Immature natural killer cell (primary cell): ENCODE measurements around the gene KCNQ1. TPM values are rescaled to one million over a fixed set of nuclear protein-coding genes. Genes with fewer than 3 reads are reported as not detected.

Experiments used
- DNase-seq, 3 donors: peaks; one replicate each; pipeline ENCODE4 v3.0.0; 2022; ENCODE audit warnings: mixed read lengths in 1 of 3
- H3K27ac Mint-ChIP-seq, 6 donors: one replicate each; pipeline ENCODE4 v1.8.0; 2020; ENCODE audit warnings: mixed read lengths in 6 of 6, mild to moderate bottlenecking in 5 of 6, inconsistent platforms in 4 of 6, moderate library complexity in 3 of 6
- H3K27me3 Mint-ChIP-seq, 3 donors: one replicate each; pipeline ENCODE4 v1.8.0; 2020 to 2021; ENCODE audit warnings: low read depth in 3 of 3, mild to moderate bottlenecking in 3 of 3, mixed read lengths in 3 of 3, moderate library complexity in 3 of 3, inconsistent platforms in 1 of 3
- H3K36me3 Mint-ChIP-seq, 3 donors: one replicate each; pipeline ENCODE4 v1.8.0; 2020; ENCODE audit warnings: mixed read lengths in 3 of 3, inconsistent platforms in 2 of 3, mild to moderate bottlenecking in 2 of 3
- H3K4me1 Mint-ChIP-seq, 2 donors: one replicate each; pipeline ENCODE4 v1.8.0; 2020; ENCODE audit warnings: inconsistent platforms in 2 of 2, mild to moderate bottlenecking in 2 of 2, mixed read lengths in 2 of 2, moderate library complexity in 1 of 2
- H3K4me3 Mint-ChIP-seq, 5 donors: one replicate each; pipeline ENCODE4 v1.8.0; 2020; ENCODE audit warnings: mild to moderate bottlenecking in 5 of 5, mixed read lengths in 5 of 5, inconsistent platforms in 3 of 5, moderate library complexity in 3 of 5
- H3K9me3 Mint-ChIP-seq, 6 donors: one replicate each; pipeline ENCODE4 v1.8.0; 2020; ENCODE audit warnings: mild to moderate bottlenecking in 6 of 6, mixed read lengths in 6 of 6, inconsistent platforms in 4 of 6, moderate library complexity in 3 of 6
- polyA plus RNA-seq, 3 donors: library from polyadenylated mRNA; unstranded; fragments of 300-500 nt; fragmentation: Illumina TruSeq; gene quantifications; one replicate each; pipeline ENCODE4 v1.2.3, GENCODE V29; 2021

The KCNQ1 gene
- polyA plus RNA-seq, 3 donors from 2014 or later, result 0.13 to 1.1 (median 0.73) TPM

GRCh38 chr11:2868506-2869133 lies 423.8 kb downstream of the KCNQ1 start:
- DNase-seq, result no peak
- peaks cover 0 to 3% (median 0%) of the 10 kb centered on the region in 3 donors for H3K36me3 Mint-ChIP-seq
- peaks cover 11 to 14% (median 12%) of the 10 kb centered on the region in 3 donors for H3K27me3 Mint-ChIP-seq
- H3K27ac Mint-ChIP-seq, result no peak overlapping the region
- H3K4me3 Mint-ChIP-seq, result peak overlapping the region; percentile 77 to 82 (median 79)
- H3K4me1 Mint-ChIP-seq, result peaks cover 17 to 39% of the 10 kb centered on the region in 2 donors
- peaks cover 0 to 2% (median 0%) of the 10 kb centered on the region in 6 donors for H3K9me3 Mint-ChIP-seq

GRCh38 chr11:2869134-2869526 lies 424.3 kb downstream of the KCNQ1 start:
- Mint-ChIP-seq H3K27ac (no peak overlapping the region), H3K4me1 (peaks cover 17 to 39% of the 10 kb centered on the region in 2 donors), H3K27me3 (peaks cover 11 to 15% (median 14%) of the 10 kb centered on the region in 3 donors), H3K9me3 (peaks cover 0 to 2% (median 0%) of the 10 kb centered on the region in 6 donors), H3K36me3 (peaks cover 0 to 3% (median 0%) of the 10 kb centered on the region in 3 donors), H3K4me3 (peak overlapping the region in 4 of 5 donors; percentile 30 to 65 (median 32))
- DNase-seq, result no peak

- DNase-seq, result no peak
- Mint-ChIP-seq H3K27me3 (peaks cover 11 to 15% (median 14%) of the 10 kb centered on the region in 3 donors), H3K4me3 (no peak overlapping the region), H3K4me1 (peaks cover 17 to 39% of the 10 kb centered on the region in 2 donors), H3K27ac (no peak overlapping the region), H3K9me3 (peaks cover 0 to 2% (median 0%) of the 10 kb centered on the region in 6 donors), H3K36me3 (peaks cover 0 to 3% (median 0%) of the 10 kb centered on the region in 3 donors)
Measured at GRCh38 chr11:2869561-2870427, 425.0 kb downstream of the KCNQ1 start.

- Mint-ChIP-seq H3K27me3 (peaks cover 8 to 15% (median 14%) of the 10 kb centered on the region in 3 donors), H3K36me3 (peaks cover 0 to 3% (median 0%) of the 10 kb centered on the region in 3 donors), H3K4me1 (peaks cover 17 to 39% of the 10 kb centered on the region in 2 donors), H3K9me3 (peaks cover 0 to 2% (median 0%) of the 10 kb centered on the region in 6 donors), H3K27ac (no peak overlapping the region), H3K4me3 (peak overlapping the region in 1 of 5 donors; percentile 62)
- DNase-seq, result peak in 2 of 3 donors; percentile 18 to 22
Measured at GRCh38 chr11:2870460-2870859, 425.7 kb downstream of the KCNQ1 start.

GRCh38 chr11:2870969-2871680 lies 426.3 kb downstream of the KCNQ1 start:
- H3K27ac Mint-ChIP-seq, result no peak overlapping the region
- H3K36me3 Mint-ChIP-seq, result peaks cover 0 to 3% (median 0%) of the 10 kb centered on the region in 3 donors
- no peak for DNase-seq
- H3K4me1 Mint-ChIP-seq, result peaks cover 17 to 39% of the 10 kb centered on the region in 2 donors
- peak overlapping the region in 4 of 5 donors; percentile 26 to 45 (median 38) for H3K4me3 Mint-ChIP-seq
- H3K27me3 Mint-ChIP-seq, result peaks cover 8 to 15% (median 14%) of the 10 kb centered on the region in 3 donors
- peaks cover 0 to 2% (median 0%) of the 10 kb centered on the region in 6 donors for H3K9me3 Mint-ChIP-seq

- H3K9me3 Mint-ChIP-seq, result no peaks in the 10 kb centered on the region
- no peaks in the 10 kb centered on the region for H3K36me3 Mint-ChIP-seq
- peaks cover 2 to 19% (median 8%) of the 10 kb centered on the region in 3 donors for H3K27me3 Mint-ChIP-seq
- H3K4me3 Mint-ChIP-seq, result no peak overlapping the region
- H3K27ac Mint-ChIP-seq, result no peak overlapping the region
- no peak for DNase-seq
- H3K4me1 Mint-ChIP-seq, result peaks cover 11 to 15% of the 10 kb centered on the region in 2 donors
Measured at GRCh38 chr11:2874963-2875362, 430.2 kb downstream of the KCNQ1 start.

- no peak for DNase-seq
- Mint-ChIP-seq H3K9me3 (no peaks in the 10 kb centered on the region), H3K36me3 (no peaks in the 10 kb centered on the region), H3K27me3 (peaks cover 2 to 12% (median 3%) of the 10 kb centered on the region in 3 donors), H3K27ac (no peak overlapping the region), H3K4me1 (no peaks in the 10 kb centered on the region), H3K4me3 (no peak overlapping the region)
Measured at GRCh38 chr11:2877474-2877873, 432.7 kb downstream of the KCNQ1 start.

- peaks cover 2 to 20% (median 11%) of the 10 kb centered on the region in 3 donors for H3K27me3 Mint-ChIP-seq
- no peak overlapping the region for H3K27ac Mint-ChIP-seq
- H3K4me1 Mint-ChIP-seq, result peaks cover 6% of the 10 kb centered on the region in 2 donors
- no peaks in the 10 kb centered on the region for H3K36me3 Mint-ChIP-seq
- H3K4me3 Mint-ChIP-seq, result no peak overlapping the region
- DNase-seq, result no peak
- H3K9me3 Mint-ChIP-seq, result no peaks in the 10 kb centered on the region
Measured at GRCh38 chr11:2878782-2879181, 434.0 kb downstream of the KCNQ1 start.

GRCh38 chr11:2880646-2881045 lies 435.8 kb downstream of the KCNQ1 start:
- H3K27ac Mint-ChIP-seq, result no peak overlapping the region
- H3K9me3 Mint-ChIP-seq, result no peaks in the 10 kb centered on the region
- no peaks in the 10 kb centered on the region for H3K36me3 Mint-ChIP-seq
- peaks cover 2 to 17% (median 11%) of the 10 kb centered on the region in 3 donors for H3K27me3 Mint-ChIP-seq
- no peak overlapping the region for H3K4me3 Mint-ChIP-seq
- H3K4me1 Mint-ChIP-seq, result peaks cover 6 to 7% of the 10 kb centered on the region in 2 donors
- no peak for DNase-seq

GRCh38 chr11:2881076-2881980 lies 436.5 kb downstream of the KCNQ1 start:
- H3K27me3 Mint-ChIP-seq, result peaks cover 2 to 17% (median 11%) of the 10 kb centered on the region in 3 donors
- H3K4me3 Mint-ChIP-seq, result no peak overlapping the region

GRCh38 chr11:2881981-2882375 lies 437.2 kb downstream of the KCNQ1 start:
- peaks cover 9% of the 10 kb centered on the region in 2 donors for H3K4me1 Mint-ChIP-seq
- DNase-seq, result no peak
- H3K9me3 Mint-ChIP-seq, result no peaks in the 10 kb centered on the region
- H3K4me3 Mint-ChIP-seq, result no peak overlapping the region
- H3K27ac Mint-ChIP-seq, result no peak overlapping the region
- peaks cover 2 to 17% (median 14%) of the 10 kb centered on the region in 3 donors for H3K27me3 Mint-ChIP-seq
- H3K36me3 Mint-ChIP-seq, result no peaks in the 10 kb centered on the region

More at GRCh38 chr11:2881076-2881980, 436.5 kb downstream of the KCNQ1 start:
- Mint-ChIP-seq H3K4me1 (peaks cover 6 to 7% of the 10 kb centered on the region in 2 donors), H3K9me3 (no peaks in the 10 kb centered on the region), H3K27ac (no peak overlapping the region), H3K36me3 (no peaks in the 10 kb centered on the region)
- DNase-seq, result no peak

GRCh38 chr11:2882396-2883110 lies 437.7 kb downstream of the KCNQ1 start:
- Mint-ChIP-seq H3K4me1 (peaks cover 11 to 14% of the 10 kb centered on the region in 2 donors), H3K36me3 (no peaks in the 10 kb centered on the region), H3K4me3 (peak overlapping the region; percentile 56 to 81 (median 72)), H3K27me3 (peaks cover 5 to 16% (median 14%) of the 10 kb centered on the region in 3 donors), H3K9me3 (no peaks in the 10 kb centered on the region), H3K27ac (no peak overlapping the region)
- DNase-seq, result no peak
